HG02642 (cell line): ENCODE data around the gene GRIA3.

Source experiments
- ATAC-seq: cut with Tn5 transposase; IDR thresholded peaks from one replicate; pipeline ENCODE4 v1.9.1; 2021; ENCODE audit warnings: mild to moderate bottlenecking; ENCODE audit not compliant: unreplicated experiment, poor library complexity

GRIA3 gene

GRCh38 chrX:123442764-123443163 lies 258.7 kb downstream of the GRIA3 start:
- ATAC-seq = no peak

GRCh38 chrX:123447506-123447905 lies 263.4 kb downstream of the GRIA3 start:
- no peak for ATAC-seq

GRCh38 chrX:123449335-123449734 lies 265.3 kb downstream of the GRIA3 start:
- ATAC-seq = no peak

GRCh38 chrX:123450222-123450621 lies 266.1 kb downstream of the GRIA3 start:
- no peak for ATAC-seq

GRCh38 chrX:123454712-123455431 lies 270.8 kb downstream of the GRIA3 start:
- peak; percentile 61 for ATAC-seq

GRCh38 chrX:123455693-123456092 lies 271.6 kb downstream of the GRIA3 start:
- no peak for ATAC-seq

- no peak for ATAC-seq
Observed at GRCh38 chrX:123464709-123465108, 280.6 kb downstream of the GRIA3 start.

- ATAC-seq = no peak
Observed at GRCh38 chrX:123468481-123468880, 284.4 kb downstream of the GRIA3 start.

GRCh38 chrX:123475068-123475724 lies 291.1 kb downstream of the GRIA3 start:
- ATAC-seq = no peak

- ATAC-seq = no peak
Observed at GRCh38 chrX:123476611-123477219, 292.6 kb downstream of the GRIA3 start.

- ATAC-seq = no peak
Observed at GRCh38 chrX:123477673-123478072, 293.6 kb downstream of the GRIA3 start.

- no peak for ATAC-seq
Observed at GRCh38 chrX:123481913-123482851, 298.1 kb downstream of the GRIA3 start.

- no peak for ATAC-seq
Observed at GRCh38 chrX:123486297-123486696, 302.2 kb downstream of the GRIA3 start.

- no peak for ATAC-seq
Observed at GRCh38 chrX:123487236-123487635, 303.2 kb downstream of the GRIA3 start.

GRCh38 chrX:123487669-123488068 lies 303.6 kb downstream of the GRIA3 start:
- ATAC-seq = no peak

GRCh38 chrX:123489011-123489410 lies 304.9 kb downstream of the GRIA3 start:
- ATAC-seq = no peak

- ATAC-seq = no peak
Observed at GRCh38 chrX:123493857-123494256, 309.8 kb downstream of the GRIA3 start.

- no peak for ATAC-seq
Observed at GRCh38 chrX:123499787-123500186, 315.7 kb downstream of the GRIA3 start.

- no peak for ATAC-seq
Observed at GRCh38 chrX:123504047-123504446, 320.0 kb downstream of the GRIA3 start.

- ATAC-seq = no peak
Observed at GRCh38 chrX:123504630-123505270, 320.7 kb downstream of the GRIA3 start.
